Erythroblast (primary cell): ENCODE data around the gene UPK3BL2.
"Not testable (repeated sequence)": the region's sequence is repeated elsewhere in the genome, so short reads cannot be mapped to it uniquely, and the experiment has no call there.

Experiments
- GATA1 ChIP-seq: IDR thresholded peaks from 2 replicates; pipeline ENCODE4 v1.6.1; 2011; ENCODE audit warnings: low read depth, mild to moderate bottlenecking, control low read depth, low read length, moderate library complexity
- POLR2A ChIP-seq: IDR thresholded peaks from 2 replicates; pipeline ENCODE4 v1.6.1; 2011; ENCODE audit warnings: mild to moderate bottlenecking, low read length

GRCh38 chr7:102511860-102512522 is 31.5 kb downstream of the UPK3BL2 start:
- TF ChIP-seq POLR2A, GATA1: not testable (repeated sequence)
